HepG2 (cell line): ENCODE results near the gene KCNJ5. TPM values are rescaled to one million over a fixed set of nuclear protein-coding genes. Genes with fewer than 3 reads are reported as not detected.

Experiments used
- ATAC-seq: fragments of 200-7000 bp; cut with Tn5 transposase; 3 replicates; pipeline ENCODE4 v1.9.1; 2020; ENCODE audit warnings: mild to moderate bottlenecking, moderate library complexity
- BruUV-seq: library from RNA; stranded (reverse); fragments of 400-500 nt; replicated peaks from 2 replicates; lab custom pipeline; 2021; lab: Mats Ljungman, UMichigan
- CTCF ChIA-PET: fragments of 300-600 bp; formaldehyde crosslinking; extraction: SDS; loops from one replicate; lab custom pipeline; 2021; ENCODE audit warnings: low total read pairs, inconsistent platforms, low intra/inter-chr PET ratio; lab: Yijun Ruan, JAX
- POLR2A ChIA-PET: fragments of 350-600 bp; sonication (Branson Sonifier 250); formaldehyde crosslinking; loops from one replicate; lab custom pipeline; 2020; ENCODE audit warnings: antibody characterized with exemption, inconsistent platforms; lab: Yijun Ruan, JAX
- DNase-seq: peaks from one replicate; pipeline ENCODE4 v3.0.0-alpha.2; 2015; ENCODE audit warnings: low spot score
- FAIRE-seq: peaks from 3 replicates; lab custom pipeline; 2011; peaks lifted over from hg19 to GRCh38; lab: Jason Lieb, UNC
- H2AFZ ChIP-seq: one replicate; pipeline ENCODE4 v1.6.1; 2011; ENCODE audit warnings: low read length, inconsistent platforms
- H3K27ac ChIP-seq: fragments of 300-600 bp; 3 replicates; pipeline ENCODE4 v1.8.0; 2011; ENCODE audit warnings: mixed run types, mild to moderate bottlenecking, mixed read lengths, low read length, inconsistent platforms; ENCODE audit not compliant: insufficient read depth; ENCODE audit errors: extremely low read length
- H3K27me3 ChIP-seq, 2 experiments: fragments of 200-600 bp in 1 of 2; 2 replicates in 1 of 2; 3 replicates in 1 of 2; pipeline versions ENCODE4 v1.6.0 to v1.8.0; 2011; ENCODE audit warnings: low read length in 2 of 2, mild to moderate bottlenecking in 2 of 2, moderate library complexity in 2 of 2, inconsistent platforms in 1 of 2; ENCODE audit not compliant: insufficient read depth in 2 of 2, control insufficient read depth in 1 of 2
- H3K36me3 ChIP-seq, 2 experiments: fragments of 200-600 bp in 1 of 2; replicated peaks in 1 of 2; 2 replicates in 1 of 2; 3 replicates in 1 of 2; pipeline versions ENCODE4 v1.5.1 to v1.8.0; 2011; ENCODE audit warnings: low read length in 2 of 2, inconsistent platforms in 1 of 2; ENCODE audit not compliant: insufficient read depth in 2 of 2, control insufficient read depth in 1 of 2
- H3K4me1 ChIP-seq: 2 replicates; pipeline ENCODE4 v1.5.1; 2012; ENCODE audit warnings: low read length, inconsistent platforms; ENCODE audit not compliant: insufficient read depth
- H3K4me2 ChIP-seq: 2 replicates; pipeline ENCODE4 v1.6.0; 2011; ENCODE audit warnings: low read depth, low read length, inconsistent platforms
- H3K4me3 ChIP-seq, 3 experiments: fragments of 200-600 bp in 1 of 3; sonication (generic), shearing (Covaris generic) in 1 of 3; replicated peaks in 1 of 3; 2 replicates each; pipeline ENCODE4 v1.5.1; 2011 to 2016; ENCODE audit warnings: low read length in 3 of 3, inconsistent platforms in 2 of 3, low read depth in 2 of 3, mild to moderate bottlenecking in 2 of 3, control low read depth in 1 of 3, mixed read lengths in 1 of 3; ENCODE audit not compliant: insufficient read depth in 1 of 3
- H3K79me2 ChIP-seq: one replicate; pipeline ENCODE4 v1.6.1; 2011; ENCODE audit warnings: low read length, inconsistent platforms; ENCODE audit not compliant: insufficient read depth
- H3K9ac ChIP-seq: 2 replicates; pipeline ENCODE4 v1.6.0; 2011; ENCODE audit warnings: mild to moderate bottlenecking, low read depth, low read length, inconsistent platforms; ENCODE audit not compliant: insufficient read depth
- H3K9me3 ChIP-seq: 2 replicates; pipeline ENCODE4 v1.5.1; 2012; ENCODE audit warnings: mild to moderate bottlenecking, low read length
- H4K20me1 ChIP-seq: 2 replicates; pipeline ENCODE4 v1.6.0; 2011; ENCODE audit warnings: inconsistent platforms, mild to moderate bottlenecking, low read length, moderate library complexity; ENCODE audit not compliant: insufficient read depth
- BRCA1 ChIP-seq: sonication (generic); formaldehyde crosslinking; IDR thresholded peaks from 2 replicates; pipeline ENCODE4 v1.4.0; 2020; ENCODE audit warnings: missing genetic modification reagents
- GATA4 ChIP-seq: sonication (generic); IDR thresholded peaks from 2 replicates; pipeline ENCODE4 v1.6.1; 2016; ENCODE audit warnings: antibody characterized with exemption, low read depth, borderline replicate concordance
- MAF1 ChIP-seq: sonication (generic); formaldehyde crosslinking; IDR thresholded peaks from 2 replicates; pipeline ENCODE4 v1.5.0; 2020; ENCODE audit warnings: missing genetic modification reagents, borderline replicate concordance
- PAF1 ChIP-seq: IDR thresholded peaks from 2 replicates; pipeline ENCODE4 v1.6.1; 2016; ENCODE audit warnings: missing genetic modification reagents, missing compliant biosample characterization
- RFX3 ChIP-seq: IDR thresholded peaks from 2 replicates; pipeline ENCODE4 v1.6.1; 2016; ENCODE audit warnings: missing biosample characterization, missing genetic modification reagents
- RORA ChIP-seq: sonication (generic); formaldehyde crosslinking; IDR thresholded peaks from 2 replicates; pipeline ENCODE4 v1.5.0; 2020; ENCODE audit warnings: mild to moderate bottlenecking, missing genetic modification reagents, moderate library complexity
- SMYD3 ChIP-seq: sonication (generic); formaldehyde crosslinking; IDR thresholded peaks from 2 replicates; pipeline ENCODE4 v1.8.1; 2023; ENCODE audit warnings: mild to moderate bottlenecking, missing genetic modification reagents
- TARDBP ChIP-seq: sonication (generic); formaldehyde crosslinking; IDR thresholded peaks from 2 replicates; pipeline ENCODE4 v1.8.0; 2022; ENCODE audit warnings: mild to moderate bottlenecking, missing genetic modification reagents
- ZNF10 ChIP-seq: sonication (generic); formaldehyde crosslinking; IDR thresholded peaks from 2 replicates; pipeline ENCODE4 v1.4.0; 2020; ENCODE audit warnings: mild to moderate bottlenecking, low read depth, missing genetic modification reagents, borderline replicate concordance
- ZNF18 ChIP-seq: sonication (generic); formaldehyde crosslinking; IDR thresholded peaks from 2 replicates; pipeline ENCODE4 v1.8.0; 2022; ENCODE audit warnings: mild to moderate bottlenecking, missing genetic modification reagents; ENCODE audit not compliant: insufficient replicate concordance
- whole genome bisulfite sequencing: methylation state at CpG from one replicate; pipeline ENCODE4 v1.1.6; 2017; ENCODE audit warnings: low lambda C conversion rate; 5-methylcytosine and 5-hydroxymethylcytosine counted together
- in situ Hi-C: cut with HindIII; loops from 2 replicates; pipeline ENCODE4 v1.10.0; 2017; ENCODE audit warnings: low pct_unique_long_range_greater_than_20kb; ENCODE audit not compliant: extremely low pct_ligation_motif_present
- intact Hi-C: fragments of 100-400 bp; cut with micrococcal nuclease; formaldehyde crosslinking; loops from one replicate; pipeline ENCODE4 v1.10.0; 2022; ENCODE audit not compliant: unreplicated experiment
- polyA plus RNA-seq, 8 experiments: library from polyadenylated mRNA; depleted of rRNA in 3 of 8; stranded (reverse) in 7 of 8; unstranded in 1 of 8; fragments of >200 nt; fragmentation: Illumina TruSeq in 4 of 8; extraction: Trizol in 4 of 8; gene quantifications; 2 replicates each; pipeline versions ENCODE4 v1.2.1 to v1.2.3, GENCODE V29; 2011 to 2016; ENCODE audit warnings: low read depth in 4 of 8, missing spikeins in 1 of 8, mixed read lengths in 1 of 8; ENCODE audit not compliant: insufficient read depth in 1 of 8
- total RNA-seq, 5 experiments: library from RNA; depleted of rRNA; stranded (reverse); fragments of >200 nt; fragmentation: Illumina TruSeq; extraction: Trizol; gene quantifications; 2 replicates each; pipeline ENCODE4 v1.2.3, GENCODE V29; 2016; ENCODE audit warnings: low read depth in 1 of 5

The KCNJ5 gene
- total and polyA plus RNA-seq, 2 of the 13 experiments (the other 11 are each of a cell fraction or from before 2014, with no cell fraction given) = not detected

GRCh38 chr11:128862406-128862805, 28.8 kb upstream of the KCNJ5 start:
- no peaks in the 10 kb centered on the region for H3K9me3 ChIP-seq
- H3K27ac ChIP-seq = no peak overlapping the region
- H3K36me3 ChIP-seq = no peaks in the 10 kb centered on the region
- ChIA-PET POLR2A (no interaction called here), CTCF (no interaction called here)
- intact Hi-C loops (no loop called here), in situ Hi-C loops (no loop called here)
- H3K9ac ChIP-seq = no peak overlapping the region
- peaks cover 5 to 36% of the 10 kb centered on the region in 2 experiments; a peak in 4 of 5 replicates for H3K27me3 ChIP-seq
- H3K79me2 ChIP-seq = no peaks in the 10 kb centered on the region
- no peak overlapping the region for H3K4me2 ChIP-seq
- no TSS peak for BruUV-seq
- 0% methylated on average over 2 of the region's 9 CpGs for WGBS
- no peak for FAIRE-seq
- H3K4me1 ChIP-seq = no peaks in the 10 kb centered on the region
- H3K4me3 ChIP-seq = no peak overlapping the region
- DNase-seq = no peak
- no peak for TF ChIP-seq RORA (CRISPR knock-in tag)
- TF ChIP-seq ZNF10 = no peak
- no peak for TF ChIP-seq RFX3 (CRISPR knock-in tag)
- no peak for TF ChIP-seq GATA4
- TF ChIP-seq MAF1 = no peak
- TF ChIP-seq BRCA1 (CRISPR knock-in tag) = no peak
- TF ChIP-seq ZNF18 (CRISPR knock-in tag) = no peak
- no peak for TF ChIP-seq SMYD3 (CRISPR knock-in tag)
- TF ChIP-seq TARDBP (CRISPR knock-in tag) = no peak
- no peak for TF ChIP-seq PAF1
- no peaks in the 10 kb centered on the region for H4K20me1 ChIP-seq
- no peak overlapping the region for H2AFZ ChIP-seq
- no peak for ATAC-seq
